Endodermal cell (in vitro differentiated cells): ENCODE measurements around the gene CHAC2. TPM values are rescaled to one million over a fixed set of nuclear protein-coding genes. Genes with fewer than 3 reads are reported as not detected.

Experiments used
- DNase-seq: peaks from one replicate; pipeline ENCODE4 v3.0.0-alpha.2; 2017
- H3K27ac ChIP-seq: 2 replicates; pipeline ENCODE4 v1.5.1; 2013; ENCODE audit warnings: mild to moderate bottlenecking, low read depth, low read length, moderate library complexity
- H3K27me3 ChIP-seq: 2 replicates; pipeline ENCODE4 v1.6.1; 2013; ENCODE audit warnings: mild to moderate bottlenecking, low read length, moderate library complexity; ENCODE audit not compliant: insufficient read depth, control insufficient read depth, poor library complexity, severe bottlenecking
- H3K36me3 ChIP-seq: 2 replicates; pipeline ENCODE4 v1.7.0; 2013; ENCODE audit warnings: mild to moderate bottlenecking, low read length, moderate library complexity; ENCODE audit not compliant: control insufficient read depth, insufficient read depth
- H3K4me1 ChIP-seq: one replicate; pipeline ENCODE4 v1.7.0; 2013; ENCODE audit warnings: low read length; ENCODE audit not compliant: control insufficient read depth, insufficient read depth
- H3K4me3 ChIP-seq: 2 replicates; pipeline ENCODE4 v1.5.1; 2013; ENCODE audit warnings: mild to moderate bottlenecking, low read length, moderate library complexity
- H3K9ac ChIP-seq: 2 replicates; pipeline ENCODE4 v1.6.1; 2013; ENCODE audit warnings: mild to moderate bottlenecking, low read length, moderate library complexity; ENCODE audit not compliant: poor library complexity, severe bottlenecking; ENCODE audit errors: extremely low read depth
- H3K9me3 ChIP-seq: 2 replicates; pipeline ENCODE4 v1.6.1; 2013; ENCODE audit warnings: mild to moderate bottlenecking, low read length, moderate library complexity; ENCODE audit not compliant: control insufficient read depth
- H3K27ac Mint-ChIP-seq: 2 replicates; pipeline ENCODE4 v1.8.0; 2020; ENCODE audit warnings: mixed read lengths
- H3K27me3 Mint-ChIP-seq: 2 replicates; pipeline ENCODE4 v1.8.0; 2021; ENCODE audit warnings: mild to moderate bottlenecking, mixed read lengths; ENCODE audit not compliant: insufficient read depth
- H3K36me3 Mint-ChIP-seq: 2 replicates; pipeline ENCODE4 v1.8.0; 2020; ENCODE audit warnings: low read depth, mixed read lengths
- H3K4me1 Mint-ChIP-seq: 2 replicates; pipeline ENCODE4 v1.8.0; 2020; ENCODE audit warnings: mixed read lengths
- H3K4me3 Mint-ChIP-seq: 2 replicates; pipeline ENCODE4 v1.8.0; 2020; ENCODE audit warnings: mild to moderate bottlenecking, moderate library complexity, mixed read lengths
- H3K9me3 Mint-ChIP-seq: 2 replicates; pipeline ENCODE4 v1.8.0; 2020; ENCODE audit warnings: mild to moderate bottlenecking, mixed read lengths
- WGBS, 2 experiments: methylation state at CpG; one replicate each; pipeline versions ENCODE4 v1.1.5 to v1.1.7; 2013; ENCODE audit warnings: missing lambda C conversion rate in 2 of 2, mixed read lengths in 1 of 2; ENCODE audit not compliant: insufficient coverage in 1 of 2, insufficient read length in 1 of 2; 5-methylcytosine and 5-hydroxymethylcytosine counted together
- total RNA-seq, 2 donors: library from RNA; stranded (reverse); fragmentation: NEBNext Ultra II Directional in 1 of 2; extraction: Animal tissue kit (Norgen Biotek cat#: 25700) in 1 of 2; gene quantifications; 2 replicates in 1 of 2; 3 replicates in 1 of 2; pipeline ENCODE4 v1.2.1, GENCODE V29; 2021
- TF ChIP-seq, protein P1 (sequence below): fragments of 200-600 bp; sonication (generic); conservative IDR thresholded peaks from 2 replicates; pipeline ENCODE4 v1.5.0; 2021; ENCODE audit warnings: antibody characterized with exemption, mild to moderate bottlenecking

The CHAC2 gene
- total RNA-seq, 2 donors from 2014 or later: 3.6 to 4.8 TPM

DNA sequence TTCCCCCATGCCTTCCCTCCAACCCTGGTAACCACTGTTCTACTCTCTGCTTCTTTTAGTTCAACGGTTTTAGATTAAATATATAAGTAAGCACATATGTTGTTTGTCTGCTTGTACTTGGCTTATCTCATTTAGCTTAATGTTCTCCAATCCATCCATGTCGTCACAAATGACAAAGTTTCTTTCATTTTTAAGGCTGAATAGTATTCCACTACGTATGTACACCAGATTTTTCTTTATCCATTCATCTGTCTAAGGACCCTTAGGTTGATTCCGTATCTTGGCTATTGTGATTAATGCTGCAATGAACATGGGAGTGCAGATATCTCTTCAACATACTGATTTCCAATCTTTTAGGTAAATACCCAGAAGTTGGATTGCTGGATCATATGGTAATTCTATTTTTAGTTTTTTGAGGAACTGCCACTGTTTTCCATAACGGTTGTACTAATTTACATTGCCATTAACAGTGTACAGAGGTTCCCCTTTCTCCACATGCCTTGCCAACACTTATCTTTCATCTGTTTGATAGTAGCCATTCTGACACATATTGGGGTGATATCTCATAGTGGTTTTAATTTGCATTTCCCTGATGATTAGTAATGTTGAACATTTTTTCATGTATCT lies 11.0 kb downstream of the CHAC2 start:
- peaks cover 9% of the 10 kb centered on the region for H3K4me1 Mint-ChIP-seq
- no peaks in the 10 kb centered on the region for H3K27me3 Mint-ChIP-seq

DNA sequence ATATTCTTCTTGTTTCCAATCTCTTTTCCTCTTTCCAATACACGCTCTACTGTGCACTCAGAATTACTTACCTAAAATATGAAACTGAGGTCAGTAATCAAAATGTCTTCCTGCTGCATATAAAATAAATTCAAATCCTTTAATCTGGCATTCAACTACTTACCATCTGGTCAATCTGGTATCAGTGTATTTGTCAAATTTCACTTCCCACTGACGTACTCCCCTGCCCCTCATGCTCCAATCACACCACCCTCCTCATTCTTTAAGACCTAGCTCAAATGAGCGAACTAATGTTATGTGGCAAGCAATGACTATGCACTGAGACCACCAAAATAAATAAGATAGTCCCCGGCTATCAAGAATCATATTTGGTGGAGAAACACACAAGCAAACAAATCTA lies 12.5 kb downstream of the CHAC2 start:
- Mint-ChIP-seq H3K4me3 (no peak overlapping the region), H3K36me3 (peaks cover 35% of the 10 kb centered on the region), H3K9me3 (no peaks in the 10 kb centered on the region), H3K27me3 (no peaks in the 10 kb centered on the region), H3K27ac (peak overlapping the region; percentile 23), H3K4me1 (peaks cover 21% of the 10 kb centered on the region)
- TF ChIP-seq, protein P1, sequence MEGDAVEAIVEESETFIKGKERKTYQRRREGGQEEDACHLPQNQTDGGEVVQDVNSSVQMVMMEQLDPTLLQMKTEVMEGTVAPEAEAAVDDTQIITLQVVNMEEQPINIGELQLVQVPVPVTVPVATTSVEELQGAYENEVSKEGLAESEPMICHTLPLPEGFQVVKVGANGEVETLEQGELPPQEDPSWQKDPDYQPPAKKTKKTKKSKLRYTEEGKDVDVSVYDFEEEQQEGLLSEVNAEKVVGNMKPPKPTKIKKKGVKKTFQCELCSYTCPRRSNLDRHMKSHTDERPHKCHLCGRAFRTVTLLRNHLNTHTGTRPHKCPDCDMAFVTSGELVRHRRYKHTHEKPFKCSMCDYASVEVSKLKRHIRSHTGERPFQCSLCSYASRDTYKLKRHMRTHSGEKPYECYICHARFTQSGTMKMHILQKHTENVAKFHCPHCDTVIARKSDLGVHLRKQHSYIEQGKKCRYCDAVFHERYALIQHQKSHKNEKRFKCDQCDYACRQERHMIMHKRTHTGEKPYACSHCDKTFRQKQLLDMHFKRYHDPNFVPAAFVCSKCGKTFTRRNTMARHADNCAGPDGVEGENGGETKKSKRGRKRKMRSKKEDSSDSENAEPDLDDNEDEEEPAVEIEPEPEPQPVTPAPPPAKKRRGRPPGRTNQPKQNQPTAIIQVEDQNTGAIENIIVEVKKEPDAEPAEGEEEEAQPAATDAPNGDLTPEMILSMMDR: no peak
- no peak overlapping the region for H3K27ac ChIP-seq
- H3K36me3 ChIP-seq: peaks cover 31% of the 10 kb centered on the region
- H3K4me3 ChIP-seq: no peak overlapping the region
- no peaks in the 10 kb centered on the region for H3K9me3 ChIP-seq
- no peaks in the 10 kb centered on the region for H3K27me3 ChIP-seq
- no peak for DNase-seq
- 94 to 96% methylated on average over 2 to 4 of the region's 4 CpGs for WGBS, 2 experiments
- H3K9ac ChIP-seq: no peak overlapping the region
- peaks cover 2% of the 10 kb centered on the region for H3K4me1 ChIP-seq

More for the DNA sequence above, 11.0 kb downstream of the CHAC2 start:
- H3K27ac ChIP-seq: no peak overlapping the region
- peaks cover 42% of the 10 kb centered on the region for H3K36me3 ChIP-seq
- H3K27me3 ChIP-seq: no peaks in the 10 kb centered on the region
- peaks cover 2% of the 10 kb centered on the region for H3K4me1 ChIP-seq
- H3K9me3 ChIP-seq: no peaks in the 10 kb centered on the region
- TF ChIP-seq, protein P1: no peak
- H3K9me3 Mint-ChIP-seq: no peaks in the 10 kb centered on the region
- H3K9ac ChIP-seq: no peak overlapping the region
- WGBS, 2 experiments: 97 to 100% methylated on average over 1 to 4 of the region's 5 CpGs
- H3K4me3 Mint-ChIP-seq: no peak overlapping the region
- no peak overlapping the region for H3K4me3 ChIP-seq
- H3K36me3 Mint-ChIP-seq: peaks cover 43% of the 10 kb centered on the region
- no peak overlapping the region for H3K27ac Mint-ChIP-seq
- DNase-seq: no peak

DNA sequence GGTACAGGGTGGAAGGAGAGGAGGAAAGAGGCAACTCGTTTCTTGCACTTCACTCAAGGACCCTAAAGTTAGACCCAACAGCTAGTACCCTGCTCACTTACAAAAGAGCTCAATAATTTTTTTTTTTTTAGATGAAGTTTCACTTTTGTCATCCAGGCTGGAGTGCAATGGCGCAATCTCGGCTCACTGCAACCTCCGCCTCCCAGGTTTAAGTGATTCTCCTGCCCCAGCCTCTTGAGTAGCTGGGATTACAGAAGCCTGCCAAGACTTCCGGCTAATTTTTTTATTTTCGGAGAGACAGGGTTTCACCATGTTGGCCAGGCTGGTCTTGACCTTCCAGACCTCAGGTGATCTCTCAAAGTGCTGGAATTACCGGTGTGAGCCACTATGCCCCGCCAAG lies 15.1 kb downstream of the CHAC2 start:
- H3K9me3 Mint-ChIP-seq: no peaks in the 10 kb centered on the region
- DNase-seq: no peak
- no peaks in the 10 kb centered on the region for H3K9me3 ChIP-seq
- H3K27ac Mint-ChIP-seq: no peak overlapping the region
- no peak overlapping the region for H3K4me3 ChIP-seq
- TF ChIP-seq, protein P1: no peak
- H3K27ac ChIP-seq: no peak overlapping the region
- H3K9ac ChIP-seq: no peak overlapping the region
- H3K4me3 Mint-ChIP-seq: no peak overlapping the region
- H3K36me3 ChIP-seq: peaks cover 17% of the 10 kb centered on the region
- no peaks in the 10 kb centered on the region for H3K27me3 Mint-ChIP-seq
- peaks cover 33% of the 10 kb centered on the region for H3K36me3 Mint-ChIP-seq
- H3K27me3 ChIP-seq: no peaks in the 10 kb centered on the region
- H3K4me1 Mint-ChIP-seq: peaks cover 29% of the 10 kb centered on the region
- peaks cover 2% of the 10 kb centered on the region for H3K4me1 ChIP-seq
- 90 to 94% methylated on average over 7 to 8 of the region's 8 CpGs for WGBS, 2 experiments
